Measurements from ENCODE around the gene MRPL21.

Gene MRPL21

DNA sequence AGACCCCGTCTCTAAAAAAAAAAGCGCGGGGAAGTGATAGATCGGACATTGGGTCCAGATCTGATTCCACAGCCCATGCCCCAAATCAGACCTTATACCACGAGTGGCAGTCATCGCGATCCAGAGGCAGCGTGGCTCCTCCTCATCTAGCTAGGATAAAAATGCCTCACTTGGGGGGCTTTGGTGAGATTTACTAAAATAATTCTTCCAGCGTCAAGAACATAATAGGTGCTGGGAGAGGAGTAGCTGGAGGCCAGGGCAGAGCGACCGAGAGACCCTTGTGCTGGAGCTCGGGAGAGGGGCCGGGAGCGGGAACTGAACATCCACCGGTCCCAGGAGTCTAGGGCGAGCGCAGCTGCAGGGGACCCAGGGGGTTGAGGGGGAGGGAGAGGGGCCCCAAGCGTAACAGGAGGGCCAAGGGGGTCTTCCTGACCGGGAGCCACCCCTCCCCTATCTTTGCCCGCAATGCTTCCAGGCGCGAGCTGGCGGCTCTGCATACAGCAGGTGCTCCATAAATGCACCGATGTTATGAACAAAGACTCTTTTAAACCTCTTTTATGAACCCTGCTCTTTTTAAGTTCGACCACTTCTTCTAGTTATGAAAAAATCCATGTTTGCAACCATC is 61.1 kb downstream of the MRPL21 start:
- peaks cover 10% of the 10 kb centered on the region for H3K9me3 ChIP-seq (ENCODE audit: severe bottlenecking)
- no peak overlapping the region for H3K27ac ChIP-seq

DNA sequence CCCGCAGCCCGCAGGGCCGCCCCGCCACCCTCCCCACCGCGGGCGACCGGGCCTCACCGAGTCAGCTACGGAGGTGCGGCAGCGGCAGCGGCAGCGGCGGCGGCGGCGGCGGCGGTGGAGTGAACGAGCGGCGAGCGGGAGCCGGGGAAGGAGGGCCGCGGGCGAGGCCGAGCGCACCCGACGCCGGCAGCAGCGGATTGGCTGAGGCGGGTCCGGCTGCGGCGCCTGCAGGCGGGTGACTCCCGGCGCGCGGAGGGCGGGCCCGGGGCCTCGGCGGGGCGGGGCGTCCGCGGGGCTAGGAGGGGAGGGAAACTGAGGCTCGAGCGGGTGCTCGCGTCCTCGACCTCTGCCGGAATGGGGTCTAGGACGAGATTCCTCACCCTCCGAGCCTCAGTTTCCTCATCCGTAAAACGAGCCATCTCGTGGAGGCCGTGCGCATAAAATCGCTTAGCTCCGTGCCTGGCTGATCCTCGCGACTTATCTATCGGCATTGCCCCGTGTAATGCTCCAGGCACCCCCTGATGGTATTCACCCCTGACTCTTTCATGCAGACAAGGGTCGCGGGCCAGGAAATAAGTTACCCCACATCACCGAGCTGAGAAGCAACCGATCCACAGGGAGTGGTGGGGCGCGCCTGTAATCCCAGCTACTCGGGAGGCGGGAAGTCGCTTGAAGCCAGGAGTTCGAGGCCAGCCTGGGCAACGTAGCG is 61.8 kb downstream of the MRPL21 start, which contains the start of gene CPT1A:
TSS of gene CPT1A (minus strand) at position 199 of the 709 bp plus-strand sequence. CDS start 26,442 bp downstream, outside the sequence.
- TF ChIP-seq, protein P1, sequence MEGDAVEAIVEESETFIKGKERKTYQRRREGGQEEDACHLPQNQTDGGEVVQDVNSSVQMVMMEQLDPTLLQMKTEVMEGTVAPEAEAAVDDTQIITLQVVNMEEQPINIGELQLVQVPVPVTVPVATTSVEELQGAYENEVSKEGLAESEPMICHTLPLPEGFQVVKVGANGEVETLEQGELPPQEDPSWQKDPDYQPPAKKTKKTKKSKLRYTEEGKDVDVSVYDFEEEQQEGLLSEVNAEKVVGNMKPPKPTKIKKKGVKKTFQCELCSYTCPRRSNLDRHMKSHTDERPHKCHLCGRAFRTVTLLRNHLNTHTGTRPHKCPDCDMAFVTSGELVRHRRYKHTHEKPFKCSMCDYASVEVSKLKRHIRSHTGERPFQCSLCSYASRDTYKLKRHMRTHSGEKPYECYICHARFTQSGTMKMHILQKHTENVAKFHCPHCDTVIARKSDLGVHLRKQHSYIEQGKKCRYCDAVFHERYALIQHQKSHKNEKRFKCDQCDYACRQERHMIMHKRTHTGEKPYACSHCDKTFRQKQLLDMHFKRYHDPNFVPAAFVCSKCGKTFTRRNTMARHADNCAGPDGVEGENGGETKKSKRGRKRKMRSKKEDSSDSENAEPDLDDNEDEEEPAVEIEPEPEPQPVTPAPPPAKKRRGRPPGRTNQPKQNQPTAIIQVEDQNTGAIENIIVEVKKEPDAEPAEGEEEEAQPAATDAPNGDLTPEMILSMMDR (IDR thresholded peaks at IDR 0.05; ENCODE audit: low read depth, low read length), result no peak
- Histone ChIP-seq H3K36me3 (no peaks in the 10 kb centered on the region), H3K27ac (no peak within 1 kb of the TSS), H3K27me3 (ENCODE audit: insufficient read depth, low read depth, severe bottlenecking) (no peaks in the 10 kb centered on the region), H3K4me3 (ENCODE audit: low read depth, low read length) (no peak within 1 kb of the TSS), H3K9me3 (ENCODE audit: severe bottlenecking) (peaks cover 10% of the 10 kb centered on the region)
- no peak for DNase-seq

More for the DNA sequence above, 61.1 kb downstream of the MRPL21 start:
- no peaks in the 10 kb centered on the region for H3K27me3 ChIP-seq (ENCODE audit: insufficient read depth, low read depth, severe bottlenecking)
- no peak for DNase-seq
- no peak overlapping the region for H3K4me3 ChIP-seq (ENCODE audit: low read depth, low read length)
- TF ChIP-seq, protein P1 (IDR thresholded peaks at IDR 0.05; ENCODE audit: low read depth, low read length), result no peak
- H3K36me3 ChIP-seq, result no peaks in the 10 kb centered on the region
